Motor neuron (in vitro differentiated cells): ENCODE results near the gene FAM131B. TPM values are rescaled to one million over a fixed set of nuclear protein-coding genes. Genes with fewer than 3 reads are reported as not detected.
"Not testable (repeated sequence)": the region's sequence is repeated elsewhere in the genome, so short reads cannot be mapped to it uniquely, and the experiment has no call there.

Source experiments
- ATAC-seq, 8 experiments: fragments of 200-7000 bp; cut with Tn5 transposase; replicated peaks in 6 of 8; 2 replicates each; pipeline ENCODE4 v1.8.0; 2021; ENCODE audit warnings: mild to moderate bottlenecking in 8 of 8, moderate library complexity in 8 of 8
- H3K27ac ChIP-seq, 2 donors: fragments of 250-450 bp; sonication (Bioruptor Pico); 2 replicates each; pipeline ENCODE4 v1.9.0; 2021; ENCODE audit warnings: antibody characterized with exemption in 2 of 2, mild to moderate bottlenecking in 2 of 2, moderate library complexity in 1 of 2
- H3K4me1 ChIP-seq, 2 donors: fragments of 250-450 bp; sonication (Bioruptor Pico); replicated peaks in 1 of 2; 2 replicates each; pipeline ENCODE4 v1.6.1; 2021; ENCODE audit warnings: antibody characterized with exemption in 2 of 2, mild to moderate bottlenecking in 2 of 2, moderate library complexity in 1 of 2
- H3K4me3 ChIP-seq, 5 donors: fragments of 250-450 bp; sonication (Bioruptor Pico); 2 replicates each; pipeline ENCODE4 v1.9.0; 2021; ENCODE audit warnings: antibody characterized with exemption in 5 of 5, mild to moderate bottlenecking in 5 of 5, moderate library complexity in 4 of 5
- WGBS, 10 experiments: fragments of 450-650 bp; shearing (Covaris generic); methylation state at CpG; one replicate each; pipeline ENCODE4 v1.0.0; 2022; 5-methylcytosine and 5-hydroxymethylcytosine counted together
- in situ Hi-C, 9 experiments: fragments of 400-800 bp; cut with MboI; loops; one replicate each; pipeline ENCODE4 v1.15.0; 2021; ENCODE audit warnings: low sequenced_read_pairs in 9 of 9, low pct_unique_long_range_greater_than_20kb in 2 of 9; ENCODE audit not compliant: unreplicated experiment in 9 of 9
- total RNA-seq, 8 experiments: library from RNA; unstranded; fragments of 300-600 nt; gene quantifications; 2 replicates each; pipeline versions ENCODE4 v1.2.3 to v1.2.4, GENCODE V29; 2022

The FAM131B gene
- total RNA-seq, result 10 to 100 TPM in 5 of 8 experiments, 1 to 10 TPM in 2, under 1 TPM in 1; 0.22 to 49.1 (median 34.2) TPM

GRCh38 chr7:143362131-143363015, at the start of gene FAM131B:
TSS of gene FAM131B (minus strand) at chr7:143362713. CDS start at chr7:143362603, 110 bp downstream.
- peak within 1 kb of the TSS; percentile 84 to 85 for H3K27ac ChIP-seq
- in situ Hi-C loops, result no loop called here

GRCh38 chr7:143411976-143412708, 49.6 kb upstream of the FAM131B start:
- Histone ChIP-seq H3K27ac (no peak overlapping the region), H3K4me1 (peaks cover 35 to 50% of the 10 kb centered on the region in 2 donors), H3K4me3 (no peak overlapping the region)
- ATAC-seq, result no peak
- WGBS, 10 experiments, result 56 to 100% (median 84%) methylated on average over 1 to 4 of the region's 5 CpGs
- in situ Hi-C loops, result loop anchor here in 2 of 9 experiments (25.0 kb wide), 1 partner anchor 175 kb away; no protein-coding TSS in a partner anchor

More at GRCh38 chr7:143362131-143363015, at the start of gene FAM131B:
- WGBS, 10 experiments, result 0% methylated on average over 2 of the region's 112 CpGs; no CpG with 5 or more reads in 8 of the 10 experiments
- Histone ChIP-seq H3K4me1 (peaks cover 7 to 9% of the 10 kb centered on the region in 2 donors), H3K4me3 (peak within 1 kb of the TSS; percentile 63 to 99 (median 91))
- peak; percentile 62 to 79 (median 66) for ATAC-seq

DNA sequence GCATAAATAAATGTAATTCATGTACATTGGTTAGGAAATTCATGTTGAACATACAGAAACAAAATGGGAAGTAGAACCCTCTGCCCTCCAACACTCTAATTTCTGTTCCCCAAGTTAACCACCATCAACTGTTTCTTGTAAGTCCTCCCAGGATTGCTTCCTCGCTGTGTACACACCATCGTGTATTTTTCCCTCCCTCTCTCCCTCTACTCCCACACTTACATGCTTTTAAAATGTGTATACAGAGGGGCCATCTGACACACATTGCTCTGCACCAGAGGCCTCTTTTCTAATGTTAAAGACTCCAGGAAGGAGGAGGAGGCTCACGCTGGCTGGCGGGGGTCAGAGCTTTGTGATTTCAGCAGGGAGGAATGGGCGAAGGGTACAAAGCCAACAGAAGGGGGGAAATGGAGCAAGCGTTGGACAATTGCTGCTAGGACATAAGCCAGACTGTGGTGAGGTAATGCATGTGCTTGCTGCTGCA, 48.0 kb upstream of the FAM131B start:
- in situ Hi-C loops, result loop anchor here in 2 of 9 experiments (25.0 kb wide), 1 partner anchor 173 kb away; no protein-coding TSS in a partner anchor
- WGBS, 10 experiments, result 0 to 30% (median 9%) methylated on average over 1 to 5 of the region's 6 CpGs; no CpG with 5 or more reads in 2 of the 10 experiments
- Histone ChIP-seq H3K27ac (peak overlapping the region in 1 of 2 donors; percentile 34), H3K4me1 (peaks cover 45 to 49% of the 10 kb centered on the region in 2 donors), H3K4me3 (no peak overlapping the region)
- peak in 7 of 8 experiments; percentile 25 to 95 (median 87) for ATAC-seq

- H3K4me1 ChIP-seq, result peaks cover 53 to 57% of the 10 kb centered on the region in 2 donors
- peak in 1 of 8 experiments; percentile 32 for ATAC-seq
- no peak within 1 kb of the TSS for H3K27ac ChIP-seq
- in situ Hi-C loops, result loop anchor here in 2 of 9 experiments (25.0 kb wide), 1 partner anchor 172 kb away; no protein-coding TSS in a partner anchor
- no peak within 1 kb of the TSS for H3K4me3 ChIP-seq
- 0 to 83% (median 46%) methylated on average over 1 to 9 of the region's 39 CpGs; no CpG with 5 or more reads in 2 of the 10 experiments for WGBS, 10 experiments
These were observed 46.4 kb upstream of the FAM131B start, which contains the start of gene EPHA1 for GRCh38 chr7:143408686-143409561. TSS of gene EPHA1 (minus strand) at chr7:143408856. CDS start at chr7:143408805, 51 bp downstream.

GRCh38 chr7:143408252-143408685, 45.8 kb upstream of the FAM131B start:
- WGBS, 10 experiments, result 80% methylated on average over 1 of the region's 20 CpGs; no CpG with 5 or more reads in 9 of the 10 experiments
- no peak overlapping the region for H3K4me3 ChIP-seq
- no peak for ATAC-seq
- H3K27ac ChIP-seq, result no peak overlapping the region
- H3K4me1 ChIP-seq, result peaks cover 53 to 57% of the 10 kb centered on the region in 2 donors
- in situ Hi-C loops, result loop anchor here in 2 of 9 experiments (25.0 kb wide), 1 partner anchor 171 kb away; no protein-coding TSS in a partner anchor

- no peak overlapping the region for H3K4me3 ChIP-seq
- no peak for ATAC-seq
- in situ Hi-C loops, result loop anchor here in 2 of 9 experiments (25.0 kb wide), 1 partner anchor 170 kb away; no protein-coding TSS in a partner anchor
- no peak overlapping the region for H3K27ac ChIP-seq
- H3K4me1 ChIP-seq, result peaks cover 53% of the 10 kb centered on the region in 2 donors
- 67 to 100% (median 100%) methylated on average over 1 to 3 of the region's 13 CpGs; no CpG with 5 or more reads in 7 of the 10 experiments for WGBS, 10 experiments
These were observed 45.1 kb upstream of the FAM131B start for GRCh38 chr7:143407287-143408251.

- WGBS, 10 experiments, result 30 to 100% (median 66%) methylated on average over 1 to 3 of the region's 3 CpGs; no CpG with 5 or more reads in 6 of the 10 experiments
- peak in 1 of 8 experiments; percentile 11 for ATAC-seq
- no peak overlapping the region for H3K27ac ChIP-seq
- H3K4me3 ChIP-seq, result no peak overlapping the region
- in situ Hi-C loops, result loop anchor here in 2 of 9 experiments (25.0 kb wide), 1 partner anchor 169 kb away; no protein-coding TSS in a partner anchor
- H3K4me1 ChIP-seq, result peaks cover 43 to 45% of the 10 kb centered on the region in 2 donors
These were observed 43.5 kb upstream of the FAM131B start for GRCh38 chr7:143406002-143406357.

GRCh38 chr7:143405173-143406001, 42.9 kb upstream of the FAM131B start:
- in situ Hi-C loops, result loop anchor here in 2 of 9 experiments (25.0 kb wide), 1 partner anchor 168 kb away; no protein-coding TSS in a partner anchor
- H3K4me3 ChIP-seq, result no peak overlapping the region
- H3K4me1 ChIP-seq, result peaks cover 40% of the 10 kb centered on the region in 2 donors
- H3K27ac ChIP-seq, result peak overlapping the region in 1 of 2 donors; percentile 9
- peak in 7 of 8 experiments; percentile 61 to 91 (median 86) for ATAC-seq
- WGBS, 10 experiments, result 0 to 32% (median 10%) methylated on average over 2 to 4 of the region's 9 CpGs; no CpG with 5 or more reads in 5 of the 10 experiments

- ATAC-seq, H3K4me3 ChIP-seq, H3K27ac ChIP-seq: not testable (repeated sequence)
- H3K4me1 ChIP-seq, result peaks cover 19 to 25% of the 10 kb centered on the region in 2 donors
- in situ Hi-C loops, result loop anchor here in 2 of 9 experiments (25.0 kb wide), 1 partner anchor 165 kb away; no protein-coding TSS in a partner anchor
- WGBS, 10 experiments, result 0 to 100% (median 89%) methylated on average over 1 to 4 of the region's 4 CpGs; no CpG with 5 or more reads in 1 of the 10 experiments
These were observed 39.7 kb upstream of the FAM131B start for GRCh38 chr7:143402233-143402632.

DNA sequence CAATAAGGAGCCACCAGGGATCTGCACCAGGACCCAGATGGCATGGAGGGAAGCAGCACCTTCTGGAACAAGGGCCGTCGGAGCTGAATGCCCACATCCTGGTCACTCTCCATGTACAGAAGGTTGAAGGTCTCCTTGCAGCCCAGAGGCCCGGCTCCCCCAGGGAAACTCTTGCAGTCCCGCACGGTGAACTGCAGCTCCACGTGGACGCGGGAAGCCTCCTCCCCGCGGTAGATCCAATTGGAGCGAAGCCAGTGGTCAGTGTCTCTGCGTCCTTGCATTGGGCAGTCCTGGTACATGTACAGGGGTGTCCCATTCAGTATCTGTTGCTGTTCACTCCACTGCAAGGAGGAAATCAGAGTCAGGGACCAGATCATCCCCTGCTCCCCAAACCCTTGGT, 38.8 kb upstream of the FAM131B start:
- in situ Hi-C loops, result loop anchor here in 2 of 9 experiments (25.0 kb wide), 1 partner anchor 164 kb away; no protein-coding TSS in a partner anchor
- ATAC-seq, result no peak
- WGBS, 10 experiments, result 90 to 100% (median 100%) methylated on average over 1 to 10 of the region's 12 CpGs; no CpG with 5 or more reads in 7 of the 10 experiments
- Histone ChIP-seq H3K4me1 (peaks cover 16 to 18% of the 10 kb centered on the region in 2 donors), H3K4me3 (no peak overlapping the region), H3K27ac (no peak overlapping the region)
